ENCODE measurements around the gene SPEM2. TPM values are rescaled to one million over a fixed set of nuclear protein-coding genes. Genes with fewer than 3 reads are reported as not detected.

SPEM2 gene
- total and polyA plus RNA-seq, 2 of the 8 experiments (the other 6 are each of a cell fraction or from before 2014, with no cell fraction given): 0.03 TPM; not detected in 1

- H4K5ac ChIP-seq (ENCODE audit: insufficient read length, low read depth, low read length): no peak overlapping the region
- H4K8ac ChIP-seq (ENCODE audit: extremely low read depth, insufficient read depth, low read length): no peak overlapping the region
- H3K14ac ChIP-seq (ENCODE audit: insufficient read length): no peak overlapping the region
- H2AK5ac ChIP-seq (ENCODE audit: low read depth, low read length): no peak overlapping the region
- no peak overlapping the region for H2BK5ac ChIP-seq (ENCODE audit: low read depth, low read length)
- 12% methylated on average over 3 of the region's 12 CpGs; no CpG with 5 or more reads in 1 of the 2 experiments for WGBS, 2 experiments (ENCODE audit: extremely low coverage in 1 of 2, insufficient coverage in 1 of 2, insufficient read length in 1 of 2, insufficient replicate concordance in 2 of 2, low coverage in 1 of 2, low lambda C conversion rate in 2 of 2, missing lambda C conversion rate in 1 of 2)
- no peak overlapping the region for H3K23ac ChIP-seq (ENCODE audit: insufficient read length)
- H2BK20ac ChIP-seq (ENCODE audit: low read length): no peak overlapping the region
- no peak overlapping the region for H3K27ac ChIP-seq (ENCODE audit: low read depth, low read length)
- H2BK12ac ChIP-seq (ENCODE audit: low read depth, low read length): no peak overlapping the region
- H3K27me3 ChIP-seq (replicated peaks in 1 of 4; ENCODE audit: control insufficient read depth in 3 of 4, extremely low read depth in 1 of 4, insufficient read depth in 3 of 4, low read length in 3 of 4): no peaks in the 10 kb centered on the region; a peak in 1 of 7 replicates
- no peaks in the 10 kb centered on the region for H3K9me3 ChIP-seq (ENCODE audit: insufficient read depth in 2 of 2, low read depth in 1 of 2, low read length in 1 of 2)
- peak overlapping the region; percentile 90 to 97 for H3K4me2 ChIP-seq (ENCODE audit: insufficient read depth in 1 of 2, low read depth in 2 of 2, low read length in 2 of 2)
- peaks cover 2 to 19% (median 17%) of the 10 kb centered on the region in 4 experiments; a peak in 5 of 8 replicates for H3K36me3 ChIP-seq (ENCODE audit: control insufficient read depth in 2 of 4, insufficient read depth in 4 of 4, low read length in 3 of 4)
- H3K4me1 ChIP-seq (replicated peaks in 1 of 4; ENCODE audit: control insufficient read depth in 3 of 4, insufficient read depth in 4 of 4, low read length in 3 of 4): peaks cover 0 to 18% (median 12%) of the 10 kb centered on the region in 4 experiments; a peak in 5 of 7 replicates
- FAIRE-seq (no peak), DNase-seq (ENCODE audit: low read depth in 1 of 2, low spot score in 2 of 2) (no peak)
- H3K79me2 ChIP-seq (ENCODE audit: control insufficient read depth in 1 of 2, insufficient read depth in 2 of 2, low read length in 2 of 2): peaks cover 0 to 8% of the 10 kb centered on the region in 2 experiments; a peak in 1 of 4 replicates
- no peak overlapping the region for H2BK120ac ChIP-seq (replicated peaks; ENCODE audit: low read depth, low read length)
- no peak overlapping the region for H4K91ac ChIP-seq (replicated peaks; ENCODE audit: insufficient read length, low read length)
- H3K4ac ChIP-seq (replicated peaks; ENCODE audit: insufficient read length, low read depth, low read length): no peak overlapping the region
- peaks cover 17% of the 10 kb centered on the region; the same call in 1 of the 2 replicates for H3K23me2 ChIP-seq (ENCODE audit: low read depth, low read length)
- H2AFZ ChIP-seq (ENCODE audit: low read length): no peak overlapping the region
- no peak overlapping the region for H3K9ac ChIP-seq (replicated peaks in 1 of 4; ENCODE audit: extremely low read depth in 1 of 4, low read depth in 3 of 4, low read length in 3 of 4)
- ChIA-PET CTCF (ENCODE audit: partially characterized antibody) (interaction anchor here (1.0 to 2.9 kb wide), 7 partner anchors 15 to 155 kb away, joined by 3 to 15 read pairs (median 4); partner anchors contain the start of gene SPEM1), POLR2A (ENCODE audit: partially characterized antibody) (interaction anchor here (0.7 to 8.2 kb wide), 19 partner anchors 10 to 152 kb away, joined by 3 to 66 read pairs (median 4); partner anchors contain the start of genes ACAP1, CHRNB1, FGF11 and PLSCR3)
- H2BK15ac ChIP-seq (ENCODE audit: low read length): no peak overlapping the region
- H3K4me3 ChIP-seq (ENCODE audit: extremely low read depth in 1 of 4, insufficient read depth in 2 of 4, low read depth in 3 of 4, low read length in 4 of 4): peak overlapping the region; percentile 72 to 94 (median 81); a peak in 7 of 8 replicates
- H3K56ac ChIP-seq (replicated peaks; ENCODE audit: insufficient read length, low read depth, low read length): no peak overlapping the region
- peaks cover 7% of the 10 kb centered on the region for H3K79me1 ChIP-seq (ENCODE audit: low read depth, low read length)
- peaks cover 0 to 22% of the 10 kb centered on the region in 2 experiments for H4K20me1 ChIP-seq (replicated peaks in 1 of 2; ENCODE audit: control insufficient read depth in 1 of 2, insufficient read depth in 2 of 2, low read length in 2 of 2)
- no peak overlapping the region for H3K18ac ChIP-seq (ENCODE audit: extremely low read depth, low read length)
- TF ChIP-seq RBBP5 (IDR thresholded peaks at IDR 0.05; ENCODE audit: borderline replicate concordance, low read depth, low read length): 0 out of 2 replicates have a peak, but pooled peaks have one; percentile 20
These were observed 19.1 kb upstream of the SPEM2 start for GRCh38 chr17:7406235-7406825.

Data from H1 (cell line).